Esophagus squamous epithelium (tissue), 5 donors: Measurements from ENCODE around the gene THAP5. TPM values are rescaled to one million over a fixed set of nuclear protein-coding genes. Genes with fewer than 3 reads are reported as not detected.

ENCODE experiments used
- DNase-seq: peaks from one replicate; lab custom pipeline; 2025; lab: John Stamatoyannopoulos, UW
- H3K27ac ChIP-seq, 4 donors: fragments of 200-600 bp; sonication (generic); one replicate each; pipeline ENCODE4 v1.5.1; 2016 to 2019; ENCODE audit warnings: mild to moderate bottlenecking in 1 of 4
- H3K27me3 ChIP-seq, 4 donors: fragments of 200-600 bp; sonication (generic); 1 replicate in 3 of 4; 2 replicates in 1 of 4; pipeline versions ENCODE4 v1.5.1 to v1.6.0; 2017 to 2021; ENCODE audit warnings: antibody characterized with exemption in 1 of 4
- H3K36me3 ChIP-seq, 3 donors: fragments of 200-600 bp; sonication (generic); one replicate each; pipeline ENCODE4 v1.5.1; 2016 to 2019
- H3K4me1 ChIP-seq, 3 donors: fragments of 200-600 bp; sonication (generic); one replicate each; pipeline ENCODE4 v1.5.1; 2017 to 2019
- H3K4me3 ChIP-seq, 4 donors: fragments of 200-600 bp; sonication (generic); 1 replicate in 3 of 4; 2 replicates in 1 of 4; pipeline ENCODE4 v1.5.1; 2016 to 2019; ENCODE audit warnings: mild to moderate bottlenecking in 2 of 4, moderate library complexity in 1 of 4
- H3K9me3 ChIP-seq, 3 donors: fragments of 200-600 bp; sonication (generic); one replicate each; pipeline ENCODE4 v1.5.1; 2016 to 2019
- POLR2A ChIP-seq, 4 donors: fragments of 450-650 bp; IDR thresholded peaks; one replicate each; pipeline ENCODE4 v1.6.1; 2017; ENCODE audit warnings: antibody characterized with exemption in 4 of 4, mild to moderate bottlenecking in 4 of 4, moderate library complexity in 3 of 4
- WGBS, 2 donors: methylation state at CpG; one replicate each; pipeline ENCODE4 v1.1.5; 2018; 5-methylcytosine and 5-hydroxymethylcytosine counted together
- intact Hi-C: fragments of 100-400 bp; cut with DNase I; formaldehyde crosslinking; loops from one replicate; pipeline ENCODE4 v1.15.0; 2022
- total RNA-seq, 4 donors: library from RNA; depleted of rRNA; stranded (reverse); fragments of >200 nt; gene quantifications; one replicate each; pipeline ENCODE4 v1.1.0, GENCODE V29; 2016
- TF ChIP-seq, protein P1 (sequence below), 6 experiments: fragments of 450-650 bp in 4 of 6; fragments of 200-600 bp in 2 of 6; sonication (generic) in 2 of 6; IDR thresholded peaks; one replicate each; pipeline ENCODE4 v1.5.1; 2016 to 2019; ENCODE audit warnings: antibody characterized with exemption in 6 of 6, mild to moderate bottlenecking in 4 of 6, moderate library complexity in 4 of 6
- donor health status: DM: yes; HTN: yes; CAD: no.

Gene THAP5
- total RNA-seq, 4 donors from 2014 or later: 7.7 to 19.7 (median 15.9) TPM

DNA sequence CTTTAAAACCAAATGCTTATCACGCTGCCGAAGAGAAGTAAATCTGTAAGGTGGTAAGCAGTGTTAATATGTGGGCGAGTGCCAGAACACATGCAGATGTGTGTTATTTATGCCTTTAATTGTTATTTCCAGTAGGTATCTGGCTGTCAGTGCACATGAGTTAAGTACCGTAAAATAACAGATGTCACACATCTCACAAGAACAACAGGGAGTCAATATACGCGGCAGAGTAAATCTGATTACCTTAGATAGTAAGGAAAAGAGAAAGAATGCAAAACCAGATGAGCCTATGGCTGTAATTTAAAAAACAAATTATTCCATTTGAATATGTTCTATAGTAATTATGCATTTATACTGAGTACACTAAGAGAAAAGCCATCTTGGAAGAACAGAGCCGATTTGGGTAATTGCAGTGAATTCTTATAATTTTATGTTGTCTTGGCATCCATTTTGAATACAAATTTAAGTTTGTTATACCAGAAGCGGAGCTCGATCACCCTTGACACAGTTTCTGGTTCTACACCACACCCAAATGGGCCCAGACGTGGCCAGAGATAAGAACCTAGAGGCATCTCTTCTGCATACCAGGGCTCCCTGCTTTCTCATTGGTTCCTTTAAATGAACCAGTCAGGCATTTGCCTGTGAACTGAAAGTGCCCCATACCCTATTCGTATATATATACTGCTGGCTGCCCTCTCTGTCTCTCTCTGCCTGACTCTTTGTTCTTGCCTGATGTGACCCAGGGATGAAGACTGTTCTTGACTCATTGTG, 35.0 kb upstream of the THAP5 start:
- no peaks in the 10 kb centered on the region for H3K36me3 ChIP-seq
- intact Hi-C loops: no loop called here
- TF ChIP-seq POLR2A (IDR thresholded peaks at IDR 0.05): no peak
- TF ChIP-seq, protein P1, sequence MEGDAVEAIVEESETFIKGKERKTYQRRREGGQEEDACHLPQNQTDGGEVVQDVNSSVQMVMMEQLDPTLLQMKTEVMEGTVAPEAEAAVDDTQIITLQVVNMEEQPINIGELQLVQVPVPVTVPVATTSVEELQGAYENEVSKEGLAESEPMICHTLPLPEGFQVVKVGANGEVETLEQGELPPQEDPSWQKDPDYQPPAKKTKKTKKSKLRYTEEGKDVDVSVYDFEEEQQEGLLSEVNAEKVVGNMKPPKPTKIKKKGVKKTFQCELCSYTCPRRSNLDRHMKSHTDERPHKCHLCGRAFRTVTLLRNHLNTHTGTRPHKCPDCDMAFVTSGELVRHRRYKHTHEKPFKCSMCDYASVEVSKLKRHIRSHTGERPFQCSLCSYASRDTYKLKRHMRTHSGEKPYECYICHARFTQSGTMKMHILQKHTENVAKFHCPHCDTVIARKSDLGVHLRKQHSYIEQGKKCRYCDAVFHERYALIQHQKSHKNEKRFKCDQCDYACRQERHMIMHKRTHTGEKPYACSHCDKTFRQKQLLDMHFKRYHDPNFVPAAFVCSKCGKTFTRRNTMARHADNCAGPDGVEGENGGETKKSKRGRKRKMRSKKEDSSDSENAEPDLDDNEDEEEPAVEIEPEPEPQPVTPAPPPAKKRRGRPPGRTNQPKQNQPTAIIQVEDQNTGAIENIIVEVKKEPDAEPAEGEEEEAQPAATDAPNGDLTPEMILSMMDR (IDR thresholded peaks at IDR 0.05): no peak
- H3K4me1 ChIP-seq: no peaks in the 10 kb centered on the region
- H3K9me3 ChIP-seq: no peaks in the 10 kb centered on the region
- H3K27ac ChIP-seq: no peak overlapping the region
- peaks cover 0 to 9% (median 0%) of the 10 kb centered on the region in 4 donors for H3K27me3 ChIP-seq
- 79 to 84% methylated on average over 10 of the region's 11 CpGs for WGBS, 2 donors
- no peak for DNase-seq
- no peak overlapping the region for H3K4me3 ChIP-seq

DNA sequence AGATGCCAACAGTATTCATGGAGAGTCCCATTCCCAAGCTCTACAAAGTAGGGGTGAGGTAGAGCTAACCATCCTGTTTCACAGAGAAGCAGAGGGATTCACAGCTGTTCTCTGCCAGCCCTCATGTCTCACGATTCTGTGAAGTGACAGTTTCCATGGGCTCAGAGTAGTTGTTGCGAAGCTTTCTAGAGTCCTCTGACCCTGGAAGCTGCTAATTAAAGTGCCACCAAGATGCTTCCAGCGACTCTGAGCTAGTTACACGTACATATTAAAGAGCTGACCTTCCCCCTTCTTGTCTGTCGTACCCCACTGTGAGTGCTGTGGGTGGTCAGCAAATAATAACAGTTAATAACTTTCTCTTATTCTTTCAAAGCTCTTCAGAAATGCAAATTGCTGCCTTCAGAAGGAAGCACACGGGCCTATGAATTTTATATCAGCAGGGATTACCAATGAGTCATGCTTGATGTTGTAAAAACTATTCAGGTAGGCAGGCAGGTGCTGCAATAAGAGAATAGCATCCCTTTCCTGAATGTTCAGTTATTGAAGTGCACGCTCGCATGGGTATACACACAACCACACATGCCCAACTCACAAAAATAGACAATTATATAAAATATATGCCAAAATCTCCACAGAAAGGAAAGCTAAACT, 34.3 kb upstream of the THAP5 start:
- Histone ChIP-seq H3K27me3 (peaks cover 0 to 9% (median 0%) of the 10 kb centered on the region in 4 donors), H3K27ac (no peak overlapping the region), H3K36me3 (no peaks in the 10 kb centered on the region), H3K9me3 (no peaks in the 10 kb centered on the region), H3K4me1 (no peaks in the 10 kb centered on the region), H3K4me3 (no peak overlapping the region)
- no peak for DNase-seq
- intact Hi-C loops: no loop called here
- TF ChIP-seq POLR2A (IDR thresholded peaks at IDR 0.05): no peak
- TF ChIP-seq, protein P1 (IDR thresholded peaks at IDR 0.05): no peak
- WGBS, 2 donors: 74 to 80% methylated on average over 8 of the region's 8 CpGs

DNA sequence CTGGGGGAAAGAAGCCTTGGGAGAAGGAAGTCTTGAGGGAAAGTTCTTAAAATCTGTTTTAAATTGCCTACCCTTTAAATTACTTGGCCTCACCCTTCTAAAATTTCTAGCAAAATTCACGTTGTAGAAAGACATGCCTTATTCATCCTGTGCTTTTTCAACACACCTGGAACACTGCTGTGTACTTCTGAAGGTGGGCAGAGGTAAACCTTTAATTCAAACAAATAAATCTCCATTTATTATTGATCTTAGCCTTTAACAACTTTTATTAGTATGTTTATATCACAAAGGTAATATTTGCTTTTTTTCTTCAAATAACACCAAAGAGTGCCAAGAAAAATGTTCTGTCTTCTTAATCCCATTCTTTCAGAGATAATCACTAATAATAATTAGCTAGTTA, 30.9 kb upstream of the THAP5 start:
- no peaks in the 10 kb centered on the region for H3K9me3 ChIP-seq
- WGBS, 2 donors: 45 to 56% methylated on average over 1 of the region's 1 CpG

DNA sequence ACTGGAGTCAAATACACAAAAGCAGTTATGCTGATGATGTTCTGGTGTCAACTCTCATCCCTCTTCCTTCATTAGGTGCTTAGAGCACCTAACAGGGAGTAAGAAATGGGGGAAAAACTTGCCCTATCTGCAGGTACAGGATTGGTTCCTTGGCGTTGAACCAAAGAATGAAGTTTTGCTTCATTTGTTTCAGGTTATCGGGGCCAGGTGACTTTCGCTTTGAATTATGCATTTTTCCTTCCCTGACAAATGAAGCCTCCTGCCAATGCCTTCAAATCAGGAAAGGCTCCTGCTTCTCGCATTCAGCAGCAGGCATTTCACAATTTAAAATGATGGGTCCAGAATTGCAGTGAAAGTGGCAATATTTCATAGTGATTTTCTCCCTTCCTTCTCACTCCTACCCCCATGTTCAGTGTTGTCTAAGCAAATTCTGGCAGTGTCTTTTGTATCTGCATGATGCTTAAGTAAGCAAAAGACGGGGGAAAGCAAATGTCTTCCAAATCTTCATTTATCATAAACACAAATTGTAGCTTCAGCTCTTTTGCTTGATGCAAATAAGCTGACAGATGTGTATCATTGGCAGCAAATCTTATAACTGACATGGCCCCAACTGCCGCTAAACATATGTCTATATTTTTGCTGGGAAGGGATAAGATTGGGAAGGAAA, 29.5 kb upstream of the THAP5 start:
- intact Hi-C loops: no loop called here
- 36 to 46% methylated on average over 6 of the region's 6 CpGs for WGBS, 2 donors
- H3K4me1 ChIP-seq: no peaks in the 10 kb centered on the region
- H3K36me3 ChIP-seq: no peaks in the 10 kb centered on the region
- TF ChIP-seq, protein P1 (IDR thresholded peaks at IDR 0.05): no peak
- TF ChIP-seq POLR2A (IDR thresholded peaks at IDR 0.05): no peak
- H3K9me3 ChIP-seq: no peaks in the 10 kb centered on the region
- H3K27me3 ChIP-seq: peaks cover 0 to 3% (median 0%) of the 10 kb centered on the region in 4 donors
- H3K27ac ChIP-seq: no peak overlapping the region
- no peak overlapping the region for H3K4me3 ChIP-seq
- no peak for DNase-seq

More for the DNA sequence above, 30.9 kb upstream of the THAP5 start:
- Histone ChIP-seq H3K4me1 (no peaks in the 10 kb centered on the region), H3K4me3 (no peak overlapping the region), H3K27ac (no peak overlapping the region), H3K36me3 (no peaks in the 10 kb centered on the region), H3K27me3 (peaks cover 0 to 9% (median 0%) of the 10 kb centered on the region in 4 donors)
- TF ChIP-seq POLR2A (IDR thresholded peaks at IDR 0.05): no peak
- TF ChIP-seq, protein P1 (IDR thresholded peaks at IDR 0.05): no peak
- DNase-seq: no peak
- intact Hi-C loops: no loop called here

DNA sequence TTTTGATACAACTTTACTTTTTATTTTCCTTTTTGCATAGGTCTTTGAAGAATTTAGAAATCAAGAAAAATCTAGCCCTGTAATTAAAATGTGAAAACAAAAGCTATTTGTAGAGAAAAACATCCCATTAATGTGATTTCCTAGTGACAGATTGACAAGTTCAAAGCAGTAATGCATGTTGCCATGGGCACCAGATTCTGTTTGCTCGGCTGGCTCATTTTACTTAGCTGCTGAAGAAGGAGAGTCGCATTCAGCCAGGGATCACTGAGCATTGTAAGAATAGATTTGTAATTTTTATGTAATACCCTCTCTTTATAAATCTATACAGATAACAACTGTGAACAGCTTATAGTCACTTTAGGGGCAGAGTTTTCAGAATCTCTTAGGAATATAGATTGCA, 28.6 kb upstream of the THAP5 start:
- no peak overlapping the region for H3K27ac ChIP-seq
- no peak overlapping the region for H3K4me3 ChIP-seq
- H3K36me3 ChIP-seq: no peaks in the 10 kb centered on the region
- H3K4me1 ChIP-seq: no peaks in the 10 kb centered on the region
- no peaks in the 10 kb centered on the region for H3K9me3 ChIP-seq
- intact Hi-C loops: no loop called here
- peaks cover 0 to 3% (median 0%) of the 10 kb centered on the region in 4 donors for H3K27me3 ChIP-seq
- 60 to 77% methylated on average over 2 of the region's 2 CpGs for WGBS, 2 donors
- TF ChIP-seq, protein P1 (IDR thresholded peaks at IDR 0.05): no peak
- no peak for TF ChIP-seq POLR2A (IDR thresholded peaks at IDR 0.05)
- DNase-seq: no peak
